ENCODE measurements around the gene GAST. TPM values are rescaled to one million over a fixed set of nuclear protein-coding genes. Genes with fewer than 3 reads are reported as not detected.

Gene GAST
- total and polyA plus RNA-seq, 9 donors = not detected

DNA sequence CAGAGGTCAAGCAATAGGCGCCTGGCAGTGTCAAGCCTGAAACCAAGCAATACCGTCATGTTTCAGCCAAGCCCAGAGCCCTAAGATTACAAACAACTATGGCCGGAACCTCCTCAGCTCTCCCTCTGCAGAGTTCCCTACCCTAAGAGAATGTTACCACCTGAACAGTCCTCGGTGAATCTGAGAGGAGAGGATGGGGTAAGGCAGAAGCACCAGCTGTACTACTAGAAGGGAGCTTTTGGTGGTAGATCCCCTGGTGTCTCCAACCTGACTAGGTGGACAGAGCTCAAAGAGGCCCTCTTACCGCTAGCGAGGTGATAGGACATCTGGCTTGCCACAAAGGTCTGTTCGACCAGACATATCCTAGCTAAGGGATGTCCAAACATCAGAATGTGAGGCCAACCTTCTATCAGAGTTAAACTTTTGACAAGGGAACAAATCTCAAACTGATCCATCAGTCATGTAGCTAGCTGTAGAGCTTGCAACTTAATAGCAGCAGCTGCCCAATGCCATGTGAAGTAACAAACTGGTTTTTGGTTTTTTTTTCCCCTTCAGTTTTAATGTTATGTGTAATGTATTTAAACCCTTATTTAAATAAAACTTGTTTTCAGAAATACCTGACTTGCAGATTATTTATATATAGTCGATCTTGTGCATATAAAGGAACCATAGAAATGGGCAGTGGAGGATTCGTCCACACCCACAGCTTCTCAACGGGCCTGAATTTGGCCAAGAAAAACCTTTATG lies 20.9 kb upstream of the GAST start:
- Histone ChIP-seq H3K36me3 (no peaks in the 10 kb centered on the region), H3K4me3 (no peak overlapping the region)
- intact Hi-C loops (cut with DNase I) = no loop called here

DNA sequence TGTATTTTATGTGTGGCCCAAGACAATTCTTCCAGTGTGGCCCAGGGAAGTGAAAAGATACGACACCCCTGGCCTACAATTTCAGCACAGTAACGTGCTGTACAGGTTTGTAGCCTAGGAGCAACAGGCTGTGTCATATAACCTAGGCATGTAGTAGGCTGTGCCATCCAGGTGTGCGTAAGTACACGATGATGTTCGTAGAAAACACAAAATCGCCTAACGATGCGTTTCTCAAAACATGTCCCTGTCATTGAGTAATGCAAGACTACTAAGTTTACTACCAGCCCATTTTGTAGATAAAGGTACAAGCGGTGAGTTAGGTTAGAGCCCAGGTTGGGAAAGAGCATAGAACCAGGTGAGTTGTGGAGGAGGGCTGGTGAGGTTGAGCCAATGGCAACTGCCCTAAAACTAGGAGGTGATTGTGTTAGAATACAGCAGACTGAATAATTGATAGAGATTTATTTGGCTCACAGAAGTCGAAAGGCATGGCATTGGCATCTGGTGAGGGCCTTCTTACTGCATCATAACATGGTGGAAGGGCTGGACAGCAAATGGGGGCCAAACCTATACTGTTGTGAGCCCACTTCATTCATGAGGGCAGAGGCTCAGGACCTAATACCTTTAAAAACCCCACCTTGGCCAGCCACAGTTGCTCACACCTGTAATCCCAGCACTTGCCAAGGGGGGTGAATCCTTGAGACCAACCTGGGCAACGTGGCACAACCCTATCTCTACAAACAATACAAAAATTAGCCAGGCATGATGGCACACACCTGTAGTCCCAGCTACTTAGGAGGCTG lies 19.2 kb upstream of the GAST start:
- no peaks in the 10 kb centered on the region for H3K27me3 ChIP-seq
- no peak overlapping the region for H3K4me3 ChIP-seq
- TF ChIP-seq EP300 (IDR thresholded peaks at IDR 0.05) = no peak
- TF ChIP-seq POLR2A (IDR thresholded peaks at IDR 0.05) = no peak
- 81 to 89% (median 85%) methylated on average over 11 of the region's 11 CpGs for whole genome bisulfite sequencing, 3 donors
- no peaks in the 10 kb centered on the region for H3K36me3 ChIP-seq
- no peak overlapping the region for H3K27ac ChIP-seq
- H3K4me1 ChIP-seq (ENCODE audit: insufficient read depth) = peaks cover 10% of the 10 kb centered on the region
- no peaks in the 10 kb centered on the region for H3K9me3 ChIP-seq
- no peak for DNase-seq
- intact Hi-C loops (cut with DNase I) = no loop called here

More for the DNA sequence above, 20.9 kb upstream of the GAST start:
- no peak for TF ChIP-seq POLR2A (IDR thresholded peaks at IDR 0.05)
- TF ChIP-seq, protein P1, sequence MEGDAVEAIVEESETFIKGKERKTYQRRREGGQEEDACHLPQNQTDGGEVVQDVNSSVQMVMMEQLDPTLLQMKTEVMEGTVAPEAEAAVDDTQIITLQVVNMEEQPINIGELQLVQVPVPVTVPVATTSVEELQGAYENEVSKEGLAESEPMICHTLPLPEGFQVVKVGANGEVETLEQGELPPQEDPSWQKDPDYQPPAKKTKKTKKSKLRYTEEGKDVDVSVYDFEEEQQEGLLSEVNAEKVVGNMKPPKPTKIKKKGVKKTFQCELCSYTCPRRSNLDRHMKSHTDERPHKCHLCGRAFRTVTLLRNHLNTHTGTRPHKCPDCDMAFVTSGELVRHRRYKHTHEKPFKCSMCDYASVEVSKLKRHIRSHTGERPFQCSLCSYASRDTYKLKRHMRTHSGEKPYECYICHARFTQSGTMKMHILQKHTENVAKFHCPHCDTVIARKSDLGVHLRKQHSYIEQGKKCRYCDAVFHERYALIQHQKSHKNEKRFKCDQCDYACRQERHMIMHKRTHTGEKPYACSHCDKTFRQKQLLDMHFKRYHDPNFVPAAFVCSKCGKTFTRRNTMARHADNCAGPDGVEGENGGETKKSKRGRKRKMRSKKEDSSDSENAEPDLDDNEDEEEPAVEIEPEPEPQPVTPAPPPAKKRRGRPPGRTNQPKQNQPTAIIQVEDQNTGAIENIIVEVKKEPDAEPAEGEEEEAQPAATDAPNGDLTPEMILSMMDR (IDR thresholded peaks at IDR 0.05) = no peak
- TF ChIP-seq EP300 (IDR thresholded peaks at IDR 0.05) = no peak
- Histone ChIP-seq H3K4me1 (ENCODE audit: insufficient read depth) (peaks cover 5% of the 10 kb centered on the region), H3K9me3 (no peaks in the 10 kb centered on the region), H3K27me3 (no peaks in the 10 kb centered on the region), H3K27ac (no peak overlapping the region)
- no peak for DNase-seq
- WGBS, 3 donors = 63 to 70% (median 64%) methylated on average over 10 of the region's 10 CpGs

DNA sequence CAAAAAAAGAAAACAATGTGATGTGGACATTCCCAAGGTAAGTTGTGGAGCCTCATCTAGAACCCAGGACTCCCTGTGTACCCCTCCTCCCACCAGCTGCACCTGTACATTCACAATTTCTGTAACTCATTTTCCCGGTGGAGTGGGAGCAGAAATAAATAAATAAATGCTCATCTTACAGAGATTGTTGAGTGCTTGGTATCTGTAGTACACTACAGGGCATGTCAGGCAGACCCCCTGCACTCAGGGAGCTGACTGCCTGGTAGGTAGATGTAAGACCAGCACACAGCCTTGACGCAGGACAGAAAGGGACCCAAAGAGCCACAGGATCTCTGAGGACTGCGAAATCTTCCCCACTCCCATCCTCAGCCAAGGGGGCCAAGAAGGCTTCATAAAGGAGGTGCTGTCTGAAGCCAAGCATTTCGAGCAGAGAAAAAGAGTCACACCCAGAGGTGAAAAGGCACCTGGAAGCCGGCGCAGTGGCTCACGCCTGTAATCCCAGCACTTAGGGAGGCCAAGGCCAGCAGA lies 16.9 kb upstream of the GAST start:
- DNase-seq = no peak
- TF ChIP-seq, protein P1 (IDR thresholded peaks at IDR 0.05) = no peak
- H3K27me3 ChIP-seq = no peaks in the 10 kb centered on the region
- WGBS, 3 donors = 60 to 73% (median 61%) methylated on average over 7 of the region's 7 CpGs
- intact Hi-C loops (cut with DNase I) = no loop called here
- no peak overlapping the region for H3K4me3 ChIP-seq
- no peaks in the 10 kb centered on the region for H3K36me3 ChIP-seq
- H3K9me3 ChIP-seq = no peaks in the 10 kb centered on the region
- H3K27ac ChIP-seq = peak overlapping the region in 1 of 2 donors; percentile 43
- H3K4me1 ChIP-seq (ENCODE audit: insufficient read depth) = peaks cover 10% of the 10 kb centered on the region

- DNase-seq = peak; percentile 60 to 84 (median 77)
- no peaks in the 10 kb centered on the region for H3K36me3 ChIP-seq
Measured at GRCh38 chr17:41695954-41696757, 16.0 kb upstream of the GAST start.

More at GRCh38 chr17:41695954-41696757, 16.0 kb upstream of the GAST start:
- Histone ChIP-seq H3K4me3 (no peak overlapping the region), H3K27ac (peak overlapping the region; percentile 17 to 43), H3K27me3 (no peaks in the 10 kb centered on the region), H3K9me3 (no peaks in the 10 kb centered on the region), H3K4me1 (ENCODE audit: insufficient read depth) (peaks cover 10% of the 10 kb centered on the region)
- intact Hi-C loops (cut with DNase I) = no loop called here
- WGBS, 3 donors = 33 to 48% (median 33%) methylated on average over 11 of the region's 11 CpGs
- TF ChIP-seq, protein P1 (IDR thresholded peaks at IDR 0.05) = peak; percentile 59 to 68 (median 65)
- TF ChIP-seq EP300 (IDR thresholded peaks at IDR 0.05) = no peak

Measured in ovary (tissue), 9 donors.